Measurements from ENCODE around the gene MYOM1. TPM values are rescaled to one million over a fixed set of nuclear protein-coding genes. Genes with fewer than 3 reads are reported as not detected.
"Not testable (repeated sequence)": the region's sequence is repeated elsewhere in the genome, so short reads cannot be mapped to it uniquely, and the experiment has no call there.

MYOM1 gene
- total and polyA plus RNA-seq, 2 donors (not counting 3 experiments of a cell fraction or from before 2014, with no cell fraction given) = 0.08 TPM; not detected in 1

GRCh38 chr18:3063766-3064165 is 156.0 kb downstream of the MYOM1 start:
- H4K20me1 ChIP-seq (replicated peaks; ENCODE audit: control insufficient read depth, extremely low read depth, insufficient read depth, low read length); H2AFZ ChIP-seq (ENCODE audit: low read depth, low read length); H3K4me1 ChIP-seq (ENCODE audit: control insufficient read depth, extremely low read depth, insufficient read depth, low read length); POLR2A ChIA-PET; H3K27me3 ChIP-seq (ENCODE audit: control insufficient read depth in 2 of 2, insufficient read depth in 2 of 2, low read length in 2 of 2); H3K9ac ChIP-seq (replicated peaks; ENCODE audit: extremely low read depth, insufficient read depth, low read length); BruUV-seq (replicated peaks); DNase-seq (ENCODE audit: low read depth, low spot score); H3K9me3 ChIP-seq (replicated peaks; ENCODE audit: control insufficient read depth, insufficient read depth, low read length); dilution Hi-C loops (cut with MboI; ENCODE audit: extremely low pct_ligation_motif_present, low sequenced_read_pairs); H3K79me2 ChIP-seq (ENCODE audit: control insufficient read depth, insufficient read depth, low read length); H3K27ac ChIP-seq (ENCODE audit: insufficient read depth, low read depth, low read length); H3K9me1 ChIP-seq (replicated peaks; ENCODE audit: control insufficient read depth, extremely low read depth, insufficient read depth, low read length); FAIRE-seq; H3K4me2 ChIP-seq (ENCODE audit: insufficient read depth, low read length); H3K4me3 ChIP-seq (replicated peaks in 1 of 3; ENCODE audit: insufficient read depth in 1 of 3, low read depth in 1 of 3, low read length in 3 of 3); H3K36me3 ChIP-seq (ENCODE audit: control insufficient read depth in 2 of 2, extremely low read depth in 1 of 2, insufficient read depth in 2 of 2, low read length in 2 of 2): not testable (repeated sequence)
- intact Hi-C loops (cut with micrococcal nuclease) = loop anchor here (2.0 kb wide), 2 partner anchors 49 to 131 kb away; no protein-coding TSS in a partner anchor
- CTCF ChIA-PET = interaction anchor here (0.6 to 4.5 kb wide), 37 partner anchors 9 to 298 kb away, joined by 3 to 104 read pairs (median 10); partner anchors contain the start of gene LPIN2

GRCh38 chr18:3062798-3063680 is 156.7 kb downstream of the MYOM1 start:
- ChIA-PET CTCF (interaction anchor here (0.6 to 4.5 kb wide), 70 partner anchors 8 to 297 kb away, joined by 3 to 104 read pairs (median 6); partner anchors contain the start of gene LPIN2), POLR2A (no interaction called here)
- FAIRE-seq (peak; percentile 79), DNase-seq (ENCODE audit: low read depth, low spot score) (peak; percentile 46)
- no TSS peak for BruUV-seq (replicated peaks)
- Histone ChIP-seq H4K20me1 (replicated peaks; ENCODE audit: control insufficient read depth, extremely low read depth, insufficient read depth, low read length) (no peaks in the 10 kb centered on the region), H3K9me1 (replicated peaks; ENCODE audit: control insufficient read depth, extremely low read depth, insufficient read depth, low read length) (no peaks in the 10 kb centered on the region), H3K9me3 (replicated peaks; ENCODE audit: control insufficient read depth, insufficient read depth, low read length) (no peaks in the 10 kb centered on the region), H3K4me1 (ENCODE audit: control insufficient read depth, extremely low read depth, insufficient read depth, low read length) (peaks cover 8% of the 10 kb centered on the region), H3K27me3 (ENCODE audit: control insufficient read depth in 2 of 2, insufficient read depth in 2 of 2, low read length in 2 of 2) (no peaks in the 10 kb centered on the region), H3K4me2 (ENCODE audit: insufficient read depth, low read length) (no peak overlapping the region), H3K4me3 (replicated peaks in 1 of 3; ENCODE audit: insufficient read depth in 1 of 3, low read depth in 1 of 3, low read length in 3 of 3) (no peak overlapping the region), H3K9ac (replicated peaks; ENCODE audit: extremely low read depth, insufficient read depth, low read length) (no peak overlapping the region), H3K36me3 (ENCODE audit: control insufficient read depth in 2 of 2, extremely low read depth in 1 of 2, insufficient read depth in 2 of 2, low read length in 2 of 2) (no peaks in the 10 kb centered on the region), H2AFZ (ENCODE audit: low read depth, low read length) (no peak overlapping the region), H3K79me2 (ENCODE audit: control insufficient read depth, insufficient read depth, low read length) (no peaks in the 10 kb centered on the region), H3K27ac (ENCODE audit: insufficient read depth, low read depth, low read length) (no peak overlapping the region)
- dilution Hi-C loops (cut with MboI; ENCODE audit: extremely low pct_ligation_motif_present, low sequenced_read_pairs) = no loop called here
- intact Hi-C loops (cut with micrococcal nuclease) = loop anchor here (2.0 kb wide), 2 partner anchors 48 to 130 kb away; no protein-coding TSS in a partner anchor
- no peak for TF ChIP-seq EZH2 (IDR thresholded peaks at IDR 0.05; ENCODE audit: borderline replicate concordance, low read depth, low read length, severe bottlenecking)
- peak; percentile 70 to 82 for TF ChIP-seq CTCF (IDR thresholded peaks at IDR 0.05; ENCODE audit: extremely low read depth in 1 of 2, insufficient read depth in 1 of 2, low read depth in 1 of 2, low read length in 2 of 2)
